Muscle layer of duodenum (tissue), 2 donors: ENCODE data around the gene CAPN1.
"Not testable (repeated sequence)": the region's sequence is repeated elsewhere in the genome, so short reads cannot be mapped to it uniquely, and the experiment has no call there.

Experiments used
- H3K27ac ChIP-seq: one replicate; pipeline ENCODE4 v1.7.0; 2013; ENCODE audit warnings: mild to moderate bottlenecking, low read length
- H3K27me3 ChIP-seq: one replicate; pipeline ENCODE4 v1.7.0; 2013; ENCODE audit warnings: low read depth, mild to moderate bottlenecking, control low read depth, low read length
- H3K36me3 ChIP-seq, 2 donors: one replicate each; pipeline ENCODE4 v1.7.0; 2013; ENCODE audit warnings: low read length in 2 of 2, control low read depth in 1 of 2, mild to moderate bottlenecking in 1 of 2; ENCODE audit not compliant: insufficient read depth in 2 of 2, control insufficient read depth in 1 of 2
- H3K4me1 ChIP-seq, 2 donors: one replicate each; pipeline ENCODE4 v1.7.0; 2013; ENCODE audit warnings: low read length in 2 of 2, mild to moderate bottlenecking in 2 of 2, control low read depth in 1 of 2, moderate library complexity in 1 of 2; ENCODE audit not compliant: insufficient read depth in 2 of 2, control insufficient read depth in 1 of 2
- H3K4me3 ChIP-seq, 2 donors: one replicate each; pipeline ENCODE4 v1.7.0; 2013; ENCODE audit warnings: low read length in 2 of 2, low read depth in 1 of 2, mild to moderate bottlenecking in 1 of 2
- H3K9me3 ChIP-seq, 2 donors: one replicate each; pipeline ENCODE4 v1.7.0; 2013; ENCODE audit warnings: low read length in 2 of 2, control low read depth in 1 of 2, mild to moderate bottlenecking in 1 of 2; ENCODE audit not compliant: control insufficient read depth in 1 of 2
- donor health status: healthy.

CAPN1 gene

DNA sequence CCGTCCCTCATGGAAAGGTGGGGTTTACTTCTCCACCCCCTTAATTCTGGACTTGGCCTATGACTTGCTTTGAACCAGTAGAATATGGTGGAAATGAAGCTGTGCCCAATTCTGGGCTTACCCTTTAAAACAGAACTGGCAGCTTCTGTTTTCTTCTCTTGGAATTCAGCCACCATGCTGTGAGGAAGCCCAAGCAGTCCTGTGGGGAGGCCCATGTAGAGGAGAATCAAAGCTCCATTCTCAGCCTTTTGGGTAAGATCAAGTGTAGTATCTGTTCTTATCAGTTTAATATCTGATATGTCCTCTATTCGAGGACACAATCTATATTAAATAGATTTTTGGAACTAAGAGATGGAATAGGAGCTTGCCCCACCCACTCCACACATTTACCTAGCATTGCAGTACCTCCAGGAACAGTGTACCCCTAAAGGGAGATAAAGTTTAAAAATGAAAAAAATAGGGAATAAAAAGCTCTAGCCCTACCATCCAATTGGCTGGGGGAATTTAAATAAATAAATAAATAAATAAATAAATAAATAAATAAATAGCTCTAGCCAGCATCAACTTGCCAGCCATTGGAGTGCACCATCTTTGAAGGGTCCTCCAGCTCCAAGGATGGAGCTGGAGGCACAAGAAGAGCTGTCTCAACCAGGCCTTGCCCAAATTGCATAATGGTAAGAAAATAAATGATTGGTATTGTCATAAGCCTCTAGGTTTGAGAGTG lies 34.2 kb upstream of the CAPN1 start:
- peaks cover 0 to 7% of the 10 kb centered on the region in 2 donors for H3K4me1 ChIP-seq
- H3K4me3 ChIP-seq = no peak overlapping the region
- H3K9me3 ChIP-seq = no peaks in the 10 kb centered on the region
- H3K36me3 ChIP-seq = no peaks in the 10 kb centered on the region
- no peaks in the 10 kb centered on the region for H3K27me3 ChIP-seq
- no peak overlapping the region for H3K27ac ChIP-seq

- no peaks in the 10 kb centered on the region for H3K9me3 ChIP-seq
- no peak overlapping the region for H3K4me3 ChIP-seq
- no peak overlapping the region for H3K27ac ChIP-seq
- no peaks in the 10 kb centered on the region for H3K36me3 ChIP-seq
- H3K4me1 ChIP-seq = peaks cover 0 to 7% of the 10 kb centered on the region in 2 donors
- H3K27me3 ChIP-seq = no peaks in the 10 kb centered on the region
Observed at GRCh38 chr11:65148657-65149056, 33.1 kb upstream of the CAPN1 start.

- H3K4me1 ChIP-seq, H3K9me3 ChIP-seq, H3K27me3 ChIP-seq, H3K4me3 ChIP-seq, H3K36me3 ChIP-seq: not testable (repeated sequence)
- peak overlapping the region; percentile 49 for H3K27ac ChIP-seq
Observed at GRCh38 chr11:65150131-65150508, 31.6 kb upstream of the CAPN1 start.

- Histone ChIP-seq H3K36me3 (no peaks in the 10 kb centered on the region), H3K27me3 (no peaks in the 10 kb centered on the region), H3K4me1 (peaks cover 0 to 7% of the 10 kb centered on the region in 2 donors), H3K4me3 (no peak overlapping the region), H3K9me3 (no peaks in the 10 kb centered on the region), H3K27ac (peak overlapping the region; percentile 49)
Observed at GRCh38 chr11:65150509-65151299, 31.0 kb upstream of the CAPN1 start.

DNA sequence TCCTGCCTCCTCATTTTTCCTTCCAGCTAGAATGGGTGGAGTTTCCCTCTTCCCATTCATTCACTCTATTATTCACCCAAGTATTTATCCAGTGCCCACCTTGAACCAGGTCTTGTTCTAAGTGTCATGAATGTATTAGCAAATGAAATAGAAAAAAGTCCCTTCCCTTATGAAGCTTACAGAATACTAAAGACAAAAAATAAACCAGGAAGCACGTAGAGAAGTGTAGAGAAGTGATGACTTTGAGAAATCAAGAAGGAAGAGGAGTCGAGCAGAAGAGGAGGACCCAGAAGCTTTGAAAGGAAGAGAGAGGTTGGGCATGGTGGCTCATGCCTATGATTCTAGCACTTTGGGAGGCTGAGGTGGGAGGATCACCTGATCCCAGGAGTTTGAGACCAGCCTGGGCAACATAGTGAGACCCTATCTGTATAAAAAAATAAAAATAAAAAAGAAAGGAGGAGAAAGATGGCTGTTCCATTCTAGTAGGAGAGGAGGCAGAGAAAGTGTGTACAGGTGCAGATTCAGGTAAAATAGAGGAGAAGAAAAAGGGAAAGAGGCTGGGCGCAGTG lies 30.3 kb upstream of the CAPN1 start:
- Histone ChIP-seq H3K36me3 (no peaks in the 10 kb centered on the region), H3K27ac (peak overlapping the region; percentile 49), H3K9me3 (no peaks in the 10 kb centered on the region), H3K4me3 (no peak overlapping the region), H3K27me3 (no peaks in the 10 kb centered on the region), H3K4me1 (peaks cover 0 to 7% of the 10 kb centered on the region in 2 donors)

GRCh38 chr11:65152122-65152521 lies 29.6 kb upstream of the CAPN1 start:
- Histone ChIP-seq H3K4me3 (no peak overlapping the region), H3K27me3 (no peaks in the 10 kb centered on the region), H3K4me1 (peaks cover 0 to 7% of the 10 kb centered on the region in 2 donors), H3K9me3 (no peaks in the 10 kb centered on the region), H3K27ac (no peak overlapping the region), H3K36me3 (no peaks in the 10 kb centered on the region)

DNA sequence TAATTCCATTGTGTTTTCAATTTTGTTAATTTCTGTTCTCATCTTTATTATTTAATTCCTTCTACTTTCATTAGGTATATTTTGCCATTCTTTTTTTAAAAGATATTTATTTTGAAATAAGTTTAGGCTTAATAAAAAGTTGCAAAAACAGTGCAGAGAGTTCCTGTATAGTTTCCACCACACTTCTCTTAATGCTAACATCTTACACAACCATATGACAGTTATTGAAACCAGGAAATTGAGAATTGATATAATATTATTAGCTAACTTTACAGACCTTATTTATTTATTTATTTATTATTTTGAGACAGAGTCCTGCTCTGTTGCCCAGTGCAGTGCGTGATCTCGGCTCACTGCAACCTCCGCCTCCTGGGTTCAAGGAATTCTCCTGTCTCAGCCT lies 25.5 kb upstream of the CAPN1 start:
- no peaks in the 10 kb centered on the region for H3K4me1 ChIP-seq

GRCh38 chr11:65156926-65157325 lies 24.8 kb upstream of the CAPN1 start:
- no peaks in the 10 kb centered on the region for H3K36me3 ChIP-seq
- no peaks in the 10 kb centered on the region for H3K9me3 ChIP-seq
- no peak overlapping the region for H3K27ac ChIP-seq
- no peaks in the 10 kb centered on the region for H3K4me1 ChIP-seq
- no peak overlapping the region for H3K4me3 ChIP-seq
- H3K27me3 ChIP-seq = no peaks in the 10 kb centered on the region

More for the DNA sequence above, 25.5 kb upstream of the CAPN1 start:
- Histone ChIP-seq H3K36me3 (no peaks in the 10 kb centered on the region), H3K4me3 (no peak overlapping the region), H3K27me3 (no peaks in the 10 kb centered on the region), H3K27ac (no peak overlapping the region), H3K9me3 (no peaks in the 10 kb centered on the region)

DNA sequence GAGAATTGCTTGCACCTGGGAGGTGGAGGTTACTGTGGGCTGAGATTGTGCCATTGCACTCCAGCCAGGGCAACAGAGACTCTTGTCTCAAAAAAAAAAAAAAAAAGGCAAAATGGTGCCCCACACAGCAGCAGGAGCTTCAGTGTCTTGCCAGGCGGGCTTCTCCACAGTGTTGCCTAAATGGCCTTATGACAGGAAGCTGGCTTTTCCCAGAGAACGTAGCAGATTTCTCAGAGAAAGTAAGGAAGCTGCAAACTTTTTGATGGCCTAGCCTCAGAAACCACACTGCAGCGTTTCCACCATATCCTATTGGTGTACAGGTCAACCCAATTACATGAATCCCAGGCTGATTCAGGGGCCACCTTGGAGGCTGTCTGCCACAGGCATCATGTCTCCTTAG lies 24.4 kb upstream of the CAPN1 start:
- Histone ChIP-seq H3K27ac (no peak overlapping the region), H3K27me3 (no peaks in the 10 kb centered on the region), H3K4me1 (no peaks in the 10 kb centered on the region), H3K4me3 (no peak overlapping the region), H3K9me3 (no peaks in the 10 kb centered on the region), H3K36me3 (no peaks in the 10 kb centered on the region)

- H3K4me3 ChIP-seq = no peak overlapping the region
Observed at GRCh38 chr11:65159012-65159411, 22.7 kb upstream of the CAPN1 start.

GRCh38 chr11:65160643-65161042 lies 21.1 kb upstream of the CAPN1 start:
- no peaks in the 10 kb centered on the region for H3K4me1 ChIP-seq
- H3K4me3 ChIP-seq = no peak overlapping the region
- no peaks in the 10 kb centered on the region for H3K27me3 ChIP-seq
- H3K9me3 ChIP-seq = no peaks in the 10 kb centered on the region
- no peaks in the 10 kb centered on the region for H3K36me3 ChIP-seq
- H3K27ac ChIP-seq = no peak overlapping the region

More at GRCh38 chr11:65159012-65159411, 22.7 kb upstream of the CAPN1 start:
- Histone ChIP-seq H3K4me1 (no peaks in the 10 kb centered on the region), H3K27ac (no peak overlapping the region), H3K27me3 (no peaks in the 10 kb centered on the region), H3K9me3 (no peaks in the 10 kb centered on the region), H3K36me3 (no peaks in the 10 kb centered on the region)
